Right lobe of liver (tissue), 6 donors: ENCODE measurements around the gene TMPRSS15. TPM values are rescaled to one million over a fixed set of nuclear protein-coding genes. Genes with fewer than 3 reads are reported as not detected.

Experiments used
- ATAC-seq, 4 donors: fragments of 200-7000 bp; cut with Tn5 transposase; one replicate each; pipeline ENCODE4 v1.9.1; 2020; ENCODE audit warnings: mild to moderate bottlenecking in 4 of 4, moderate library complexity in 4 of 4
- DNase-seq, 3 donors: peaks; one replicate each; pipeline ENCODE4 v3.0.0-alpha.2; 2020
- H3K27ac ChIP-seq, 3 donors: fragments of 200-600 bp; one replicate each; pipeline ENCODE4 v1.8.0; 2022
- H3K27me3 ChIP-seq, 2 donors: fragments of 200-600 bp; one replicate each; pipeline ENCODE4 v1.8.0; 2022
- H3K36me3 ChIP-seq, 4 donors: fragments of 200-600 bp; sonication (generic) in 1 of 4; one replicate each; pipeline versions ENCODE4 v1.5.1 to v1.8.0; 2017 to 2022; ENCODE audit warnings: control low read depth in 1 of 4
- H3K4me1 ChIP-seq, 4 donors: fragments of 200-600 bp; sonication (generic) in 1 of 4; one replicate each; pipeline versions ENCODE4 v1.5.1 to v1.8.0; 2017 to 2022; ENCODE audit warnings: control low read depth in 1 of 4
- H3K4me3 ChIP-seq, 3 donors: fragments of 200-600 bp; one replicate each; pipeline ENCODE4 v1.8.0; 2022
- H3K9me3 ChIP-seq, 4 donors: fragments of 200-600 bp; sonication (generic) in 1 of 4; one replicate each; pipeline versions ENCODE4 v1.5.1 to v1.8.0; 2017 to 2022; ENCODE audit warnings: control low read depth in 1 of 4
- POLR2A ChIP-seq: fragments of 450-650 bp; IDR thresholded peaks from one replicate; pipeline ENCODE4 v1.6.1; 2017; ENCODE audit warnings: antibody characterized with exemption, mild to moderate bottlenecking
- WGBS: methylation state at CpG from one replicate; pipeline ENCODE4 v1.1.6; 2018; ENCODE audit warnings: low coverage, low lambda C conversion rate; ENCODE audit not compliant: insufficient coverage; ENCODE audit errors: missing lambda C conversion rate; 5-methylcytosine and 5-hydroxymethylcytosine counted together
- intact Hi-C, 2 donors: fragments of 100-400 bp; cut with DNase I; formaldehyde crosslinking; loops; one replicate each; pipeline versions ENCODE4 v1.11.2 to v1.14.1; 2022
- total RNA-seq, 6 experiments: library from RNA; depleted of rRNA in 2 of 6; stranded (reverse); fragments of >200 nt in 2 of 6; fragmentation: NEBNext Ultra II Directional in 3 of 6; extraction: Animal tissue kit (Norgen Biotek cat#: 25700) in 3 of 6; gene quantifications; one replicate each; pipeline versions ENCODE4 v1.1.0 to v1.2.4, GENCODE V29; 2016 to 2023
- TF ChIP-seq, protein P1 (sequence below), 4 donors: fragments of 200-600 bp in 3 of 4; fragments of 450-650 bp in 1 of 4; IDR thresholded peaks; one replicate each; pipeline versions ENCODE4 v1.5.1 to v1.8.0; 2016 to 2022; ENCODE audit warnings: antibody characterized with exemption in 4 of 4, mild to moderate bottlenecking in 2 of 4
- donor health status: DM: no; HTN: yes; CAD: no.
- donor health status: DM: no; HTN: no; CAD: no.
- donor health status: DM: no; HTN: no; CAD: no.
- donor health status: DM: no; HTN: yes; CAD: no.
- donor health status: DM: no; HTN: yes; CAD: no.

Gene TMPRSS15
- total RNA-seq, 6 experiments from 2014 or later, result not detected

GRCh38 chr21:18228060-18228739 is 175.4 kb downstream of the TMPRSS15 start:
- Histone ChIP-seq H3K27ac (no peak overlapping the region), H3K9me3 (no peaks in the 10 kb centered on the region), H3K27me3 (no peaks in the 10 kb centered on the region), H3K36me3 (no peaks in the 10 kb centered on the region), H3K4me1 (no peaks in the 10 kb centered on the region), H3K4me3 (no peak overlapping the region)
- ATAC-seq, result no peak
- no peak for DNase-seq
- 67% methylated on average over 5 of the region's 5 CpGs for WGBS
- no peak for TF ChIP-seq POLR2A
- TF ChIP-seq, protein P1, sequence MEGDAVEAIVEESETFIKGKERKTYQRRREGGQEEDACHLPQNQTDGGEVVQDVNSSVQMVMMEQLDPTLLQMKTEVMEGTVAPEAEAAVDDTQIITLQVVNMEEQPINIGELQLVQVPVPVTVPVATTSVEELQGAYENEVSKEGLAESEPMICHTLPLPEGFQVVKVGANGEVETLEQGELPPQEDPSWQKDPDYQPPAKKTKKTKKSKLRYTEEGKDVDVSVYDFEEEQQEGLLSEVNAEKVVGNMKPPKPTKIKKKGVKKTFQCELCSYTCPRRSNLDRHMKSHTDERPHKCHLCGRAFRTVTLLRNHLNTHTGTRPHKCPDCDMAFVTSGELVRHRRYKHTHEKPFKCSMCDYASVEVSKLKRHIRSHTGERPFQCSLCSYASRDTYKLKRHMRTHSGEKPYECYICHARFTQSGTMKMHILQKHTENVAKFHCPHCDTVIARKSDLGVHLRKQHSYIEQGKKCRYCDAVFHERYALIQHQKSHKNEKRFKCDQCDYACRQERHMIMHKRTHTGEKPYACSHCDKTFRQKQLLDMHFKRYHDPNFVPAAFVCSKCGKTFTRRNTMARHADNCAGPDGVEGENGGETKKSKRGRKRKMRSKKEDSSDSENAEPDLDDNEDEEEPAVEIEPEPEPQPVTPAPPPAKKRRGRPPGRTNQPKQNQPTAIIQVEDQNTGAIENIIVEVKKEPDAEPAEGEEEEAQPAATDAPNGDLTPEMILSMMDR (IDR thresholded peaks at IDR 0.05), result no peak
- intact Hi-C loops, result no loop called here

DNA sequence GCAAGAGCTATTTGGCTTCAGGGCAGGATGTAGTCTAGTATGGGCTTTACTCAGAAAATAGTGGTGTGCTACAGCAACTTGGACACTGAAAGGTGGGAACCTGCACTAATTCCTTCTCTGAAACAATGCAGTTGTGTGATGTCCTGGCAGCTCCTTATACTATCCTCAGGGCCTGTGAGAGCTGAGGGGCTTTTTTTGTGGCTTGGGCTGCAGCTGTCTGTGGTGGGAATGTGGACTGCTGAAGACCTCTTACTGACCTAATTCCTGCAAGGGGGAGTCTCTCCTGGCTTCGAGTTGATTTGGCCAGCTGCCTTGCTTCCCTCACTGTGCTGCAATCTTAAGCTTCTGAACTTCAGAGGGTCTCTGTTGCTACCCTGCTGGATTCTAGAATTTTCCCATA is 181.2 kb downstream of the TMPRSS15 start:
- H3K27ac ChIP-seq, result no peak overlapping the region
- no peak for DNase-seq
- no peaks in the 10 kb centered on the region for H3K27me3 ChIP-seq
- TF ChIP-seq POLR2A, result no peak
- TF ChIP-seq, protein P1 (IDR thresholded peaks at IDR 0.05), result no peak
- intact Hi-C loops, result no loop called here
- WGBS, result no CpG with 5 or more reads among the region's 1 CpG
- ATAC-seq, result no peak
- H3K36me3 ChIP-seq, result no peaks in the 10 kb centered on the region
- no peak overlapping the region for H3K4me3 ChIP-seq
- peaks cover 0 to 7% (median 0%) of the 10 kb centered on the region in 4 donors for H3K9me3 ChIP-seq
- H3K4me1 ChIP-seq, result no peaks in the 10 kb centered on the region

DNA sequence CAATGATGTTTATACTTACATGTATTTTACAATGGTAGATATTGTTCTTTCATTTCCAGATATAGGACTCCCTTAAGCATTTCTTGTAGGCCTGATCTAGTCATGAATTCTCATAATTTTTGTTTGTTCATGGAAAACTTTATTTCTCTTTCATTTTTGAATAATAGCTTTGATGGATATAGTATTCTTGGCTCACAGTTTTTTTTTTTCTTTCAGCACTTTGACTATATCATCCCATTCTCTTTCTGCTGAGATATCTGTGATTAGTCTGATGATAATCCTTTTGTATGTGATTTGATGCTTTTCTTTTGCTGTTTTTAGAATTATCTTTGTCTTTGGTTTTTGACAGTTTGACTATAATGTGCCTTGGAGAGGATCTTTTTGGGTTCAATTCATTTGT is 183.1 kb downstream of the TMPRSS15 start:
- no peaks in the 10 kb centered on the region for H3K36me3 ChIP-seq
- ATAC-seq (no peak), DNase-seq (no peak)
- TF ChIP-seq POLR2A, result no peak
- TF ChIP-seq, protein P1 (IDR thresholded peaks at IDR 0.05), result no peak
- no peak overlapping the region for H3K27ac ChIP-seq
- intact Hi-C loops, result no loop called here
- H3K4me3 ChIP-seq, result no peak overlapping the region
- no peaks in the 10 kb centered on the region for H3K4me1 ChIP-seq
- no peaks in the 10 kb centered on the region for H3K27me3 ChIP-seq
- peaks cover 0 to 7% (median 0%) of the 10 kb centered on the region in 4 donors for H3K9me3 ChIP-seq

Other genes starting within 250 kb of the TMPRSS15 start
- under 1 TPM in 1 of 6 experiments, not detected in 5; 0.11 TPM for gene CHODL, start 159.0 kb downstream of the TMPRSS15 start, total RNA-seq